ENCODE results near the gene ANKS4B. TPM values are rescaled to one million over a fixed set of nuclear protein-coding genes. Genes with fewer than 3 reads are reported as not detected.

ANKS4B gene
- total RNA-seq, 4 donors from 2014 or later, result 0.20 TPM; not detected in 3

DNA sequence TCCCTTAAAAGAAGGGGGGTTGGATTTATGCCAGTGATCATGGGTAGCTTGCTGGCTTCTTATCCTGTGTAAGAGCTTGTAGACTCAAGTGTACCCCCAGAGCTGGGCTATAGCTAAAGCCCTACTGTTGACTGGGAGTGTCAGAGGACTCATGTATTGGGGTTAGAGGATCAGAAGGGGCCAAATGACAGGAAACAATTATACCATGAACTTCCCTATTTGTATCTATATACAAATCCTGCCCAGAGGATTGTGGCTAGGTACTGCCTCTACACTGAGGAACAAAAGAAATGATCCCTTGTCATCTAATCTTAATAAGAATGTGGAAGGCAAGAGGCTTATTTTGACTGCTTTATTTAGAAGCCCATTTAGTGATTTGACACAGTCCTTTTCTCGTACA is 36.4 kb upstream of the ANKS4B start:
- Histone ChIP-seq H3K4me1 (no peaks in the 10 kb centered on the region), H3K4me3 (no peak overlapping the region), H3K36me3 (no peaks in the 10 kb centered on the region), H3K9me3 (no peaks in the 10 kb centered on the region), H3K27me3 (peaks cover 0 to 13% of the 10 kb centered on the region in 2 donors), H3K27ac (no peak overlapping the region)
- WGBS, 2 donors, result 86 to 94% methylated on average over 1 of the region's 1 CpG
- no peak for DNase-seq (ENCODE audit: low spot score in 2 of 2)
- TF ChIP-seq EP300 (IDR thresholded peaks at IDR 0.05) (no peak), POLR2A (IDR thresholded peaks at IDR 0.05) (no peak)
- TF ChIP-seq, protein P1, sequence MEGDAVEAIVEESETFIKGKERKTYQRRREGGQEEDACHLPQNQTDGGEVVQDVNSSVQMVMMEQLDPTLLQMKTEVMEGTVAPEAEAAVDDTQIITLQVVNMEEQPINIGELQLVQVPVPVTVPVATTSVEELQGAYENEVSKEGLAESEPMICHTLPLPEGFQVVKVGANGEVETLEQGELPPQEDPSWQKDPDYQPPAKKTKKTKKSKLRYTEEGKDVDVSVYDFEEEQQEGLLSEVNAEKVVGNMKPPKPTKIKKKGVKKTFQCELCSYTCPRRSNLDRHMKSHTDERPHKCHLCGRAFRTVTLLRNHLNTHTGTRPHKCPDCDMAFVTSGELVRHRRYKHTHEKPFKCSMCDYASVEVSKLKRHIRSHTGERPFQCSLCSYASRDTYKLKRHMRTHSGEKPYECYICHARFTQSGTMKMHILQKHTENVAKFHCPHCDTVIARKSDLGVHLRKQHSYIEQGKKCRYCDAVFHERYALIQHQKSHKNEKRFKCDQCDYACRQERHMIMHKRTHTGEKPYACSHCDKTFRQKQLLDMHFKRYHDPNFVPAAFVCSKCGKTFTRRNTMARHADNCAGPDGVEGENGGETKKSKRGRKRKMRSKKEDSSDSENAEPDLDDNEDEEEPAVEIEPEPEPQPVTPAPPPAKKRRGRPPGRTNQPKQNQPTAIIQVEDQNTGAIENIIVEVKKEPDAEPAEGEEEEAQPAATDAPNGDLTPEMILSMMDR (IDR thresholded peaks at IDR 0.05), result no peak

DNA sequence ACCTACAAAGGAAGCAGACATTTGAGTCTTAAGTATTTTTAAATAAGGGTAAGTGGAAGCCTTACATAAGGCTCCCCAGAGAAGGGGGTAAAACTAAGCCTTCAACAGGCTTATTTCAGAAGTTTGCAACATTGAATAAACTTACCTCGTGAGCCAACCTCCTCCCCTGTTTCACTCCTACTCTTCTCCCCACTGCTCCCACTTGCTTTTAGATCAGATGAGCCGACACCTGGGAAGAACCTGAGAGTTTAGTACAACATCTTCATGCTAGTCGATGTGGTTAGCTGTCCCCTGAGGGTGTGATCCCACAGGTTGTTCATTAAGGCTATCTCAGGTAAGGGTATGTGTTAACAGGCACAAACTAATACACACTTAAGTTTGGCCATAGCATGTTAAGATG is 35.9 kb upstream of the ANKS4B start:
- no peaks in the 10 kb centered on the region for H3K4me1 ChIP-seq
- no peaks in the 10 kb centered on the region for H3K36me3 ChIP-seq
- H3K27ac ChIP-seq, result no peak overlapping the region
- H3K4me3 ChIP-seq, result no peak overlapping the region
- DNase-seq (ENCODE audit: low spot score in 2 of 2), result no peak
- H3K9me3 ChIP-seq, result no peaks in the 10 kb centered on the region
- 85 to 86% methylated on average over 3 of the region's 3 CpGs for WGBS, 2 donors
- TF ChIP-seq, protein P1 (IDR thresholded peaks at IDR 0.05), result no peak
- TF ChIP-seq POLR2A (IDR thresholded peaks at IDR 0.05) (no peak), EP300 (IDR thresholded peaks at IDR 0.05) (no peak)
- H3K27me3 ChIP-seq, result peaks cover 0 to 13% of the 10 kb centered on the region in 2 donors

DNA sequence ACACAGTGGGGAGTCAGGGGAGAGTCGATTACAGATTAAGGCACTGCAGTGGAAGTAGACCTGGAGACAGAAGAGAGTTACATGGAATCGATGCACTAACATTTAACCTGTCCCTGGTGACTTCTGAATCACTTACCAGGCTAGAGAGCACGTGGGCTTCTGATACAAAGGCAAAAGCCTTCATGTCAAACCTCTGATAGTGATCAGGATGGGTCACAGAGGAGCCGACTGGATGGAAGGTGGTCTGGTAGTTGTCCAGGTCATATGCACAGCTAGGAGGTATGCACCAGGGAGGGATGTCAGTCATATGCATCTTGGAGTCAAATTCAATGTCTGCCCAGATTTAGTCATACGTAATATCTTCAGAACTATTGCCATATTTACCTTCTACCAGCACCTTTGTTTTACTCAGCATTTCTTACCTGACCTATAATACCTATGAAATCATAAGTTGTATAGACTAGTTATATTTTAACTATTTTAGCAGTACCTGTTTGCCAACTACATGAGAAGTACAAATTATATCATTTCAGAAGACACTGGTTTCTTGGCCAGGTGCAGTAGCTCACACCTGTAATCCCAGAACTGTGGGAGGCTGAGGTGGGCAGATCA is 33.8 kb upstream of the ANKS4B start:
- no peak overlapping the region for H3K27ac ChIP-seq
- no peaks in the 10 kb centered on the region for H3K9me3 ChIP-seq
- no peak for TF ChIP-seq EP300 (IDR thresholded peaks at IDR 0.05)
- 70 to 72% methylated on average over 5 of the region's 5 CpGs for WGBS, 2 donors
- H3K36me3 ChIP-seq, result no peaks in the 10 kb centered on the region
- DNase-seq (ENCODE audit: low spot score in 2 of 2), result no peak
- H3K4me3 ChIP-seq, result no peak overlapping the region
- H3K4me1 ChIP-seq, result no peaks in the 10 kb centered on the region
- peaks cover 0 to 3% of the 10 kb centered on the region in 2 donors for H3K27me3 ChIP-seq

DNA sequence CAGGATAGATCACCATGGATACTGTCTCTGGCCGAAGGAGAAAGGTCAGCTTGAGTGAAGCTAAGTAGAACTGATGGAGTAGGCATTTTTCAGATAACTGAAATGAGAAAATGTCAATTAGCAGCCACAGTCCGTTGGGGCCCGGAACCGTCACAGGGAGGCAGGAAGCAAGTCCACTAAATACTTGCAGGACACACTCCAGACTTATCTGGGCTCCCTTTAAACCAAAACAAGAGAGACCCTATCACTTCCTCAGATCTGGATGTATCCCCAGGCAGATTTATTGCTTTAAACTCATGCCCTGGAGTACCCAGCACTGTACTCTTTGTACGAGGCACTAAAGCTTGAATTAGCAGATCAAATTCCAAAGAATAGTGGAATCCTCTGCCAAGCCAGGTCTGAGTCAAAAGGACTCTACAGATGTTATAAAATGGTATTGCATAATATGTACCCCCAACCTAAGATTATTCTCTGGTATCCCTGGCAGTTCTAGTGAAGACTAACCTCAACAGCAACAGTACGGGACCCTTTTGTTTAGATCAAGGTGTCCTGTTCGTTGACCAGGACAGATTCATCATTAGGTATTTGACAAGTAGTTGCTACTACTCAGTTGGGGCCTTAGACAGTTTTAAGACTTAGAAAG is 30.2 kb upstream of the ANKS4B start:
- no peaks in the 10 kb centered on the region for H3K9me3 ChIP-seq
- no peak for TF ChIP-seq POLR2A (IDR thresholded peaks at IDR 0.05)
- TF ChIP-seq, protein P1 (IDR thresholded peaks at IDR 0.05), result no peak
- no peak for TF ChIP-seq EP300 (IDR thresholded peaks at IDR 0.05)
- no peaks in the 10 kb centered on the region for H3K36me3 ChIP-seq
- DNase-seq (ENCODE audit: low spot score in 2 of 2), result no peak
- WGBS, 2 donors, result 44 to 47% methylated on average over 7 of the region's 7 CpGs
- no peaks in the 10 kb centered on the region for H3K4me1 ChIP-seq
- H3K27ac ChIP-seq, result no peak overlapping the region
- H3K4me3 ChIP-seq, result no peak overlapping the region
- H3K27me3 ChIP-seq, result no peaks in the 10 kb centered on the region

DNA sequence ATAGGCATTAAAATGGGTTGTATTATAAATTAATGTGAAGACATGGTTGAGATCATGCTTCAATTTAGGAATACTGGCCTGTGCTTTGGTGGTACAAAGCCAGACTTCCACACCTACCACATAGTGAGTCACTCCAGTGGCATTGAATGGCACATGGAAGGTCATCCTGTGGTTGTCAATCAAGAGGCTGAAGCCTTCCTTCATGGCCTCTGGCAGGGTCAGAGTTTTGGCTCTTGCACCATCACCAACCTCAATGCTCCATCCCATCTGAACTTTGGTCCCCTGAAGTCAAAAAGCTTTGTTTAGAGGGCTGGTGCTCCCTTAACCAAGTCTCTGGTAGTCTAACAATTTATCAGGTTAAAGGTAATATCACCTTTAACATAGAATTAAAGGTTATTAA is 28.2 kb upstream of the ANKS4B start:
- H3K4me3 ChIP-seq, result no peak overlapping the region
- H3K4me1 ChIP-seq, result no peaks in the 10 kb centered on the region
- no peaks in the 10 kb centered on the region for H3K36me3 ChIP-seq
- H3K27ac ChIP-seq, result no peak overlapping the region
- no peak for DNase-seq (ENCODE audit: low spot score in 2 of 2)
- TF ChIP-seq, protein P1 (IDR thresholded peaks at IDR 0.05), result no peak
- TF ChIP-seq POLR2A (IDR thresholded peaks at IDR 0.05) (no peak), EP300 (IDR thresholded peaks at IDR 0.05) (no peak)
- H3K9me3 ChIP-seq, result no peaks in the 10 kb centered on the region
- no peaks in the 10 kb centered on the region for H3K27me3 ChIP-seq
